Left ventricle myocardium inferior (tissue), 1 donor: ENCODE data around the gene DSG4. TPM values are rescaled to one million over a fixed set of nuclear protein-coding genes. Genes with fewer than 3 reads are reported as not detected.

Experiments used
- DNase-seq: peaks from one replicate; pipeline ENCODE4 v3.0.0-alpha.2; 2020
- H3K27ac ChIP-seq: fragments of 200-600 bp; replicated peaks from 2 replicates; pipeline ENCODE4 v1.8.0; 2021
- H3K27me3 ChIP-seq: fragments of 200-600 bp; 2 replicates; pipeline ENCODE4 v1.8.0; 2021; ENCODE audit warnings: low read depth
- H3K36me3 ChIP-seq: fragments of 200-600 bp; 2 replicates; pipeline ENCODE4 v1.8.0; 2021
- H3K4me1 ChIP-seq: fragments of 200-600 bp; 2 replicates; pipeline ENCODE4 v1.8.0; 2021
- H3K4me3 ChIP-seq: fragments of 200-600 bp; 2 replicates; pipeline ENCODE4 v1.8.0; 2021; ENCODE audit warnings: mild to moderate bottlenecking, moderate library complexity
- H3K9me3 ChIP-seq: fragments of 200-600 bp; replicated peaks from 2 replicates; pipeline ENCODE4 v1.8.0; 2021
- intact Hi-C: fragments of 100-400 bp; cut with micrococcal nuclease; formaldehyde crosslinking; loops from one replicate; pipeline ENCODE4 v1.11.0; 2022
- total RNA-seq: library from RNA; stranded (reverse); fragmentation: NEBNext Ultra II Directional; extraction: Animal tissue kit (Norgen Biotek cat#: 25700); gene quantifications from one replicate; pipeline ENCODE4 v1.2.1, GENCODE V29; 2021
- TF ChIP-seq, protein P1 (sequence below): fragments of 200-600 bp; IDR thresholded peaks from 2 replicates; pipeline ENCODE4 v1.8.0; 2021; ENCODE audit warnings: antibody characterized with exemption, mild to moderate bottlenecking, borderline replicate concordance
- donor health status: DM: no; HTN: yes; CAD: no; lungs with severe emphysema.

DSG4 gene
- total RNA-seq, 1 donor from 2014 or later: not detected

DNA sequence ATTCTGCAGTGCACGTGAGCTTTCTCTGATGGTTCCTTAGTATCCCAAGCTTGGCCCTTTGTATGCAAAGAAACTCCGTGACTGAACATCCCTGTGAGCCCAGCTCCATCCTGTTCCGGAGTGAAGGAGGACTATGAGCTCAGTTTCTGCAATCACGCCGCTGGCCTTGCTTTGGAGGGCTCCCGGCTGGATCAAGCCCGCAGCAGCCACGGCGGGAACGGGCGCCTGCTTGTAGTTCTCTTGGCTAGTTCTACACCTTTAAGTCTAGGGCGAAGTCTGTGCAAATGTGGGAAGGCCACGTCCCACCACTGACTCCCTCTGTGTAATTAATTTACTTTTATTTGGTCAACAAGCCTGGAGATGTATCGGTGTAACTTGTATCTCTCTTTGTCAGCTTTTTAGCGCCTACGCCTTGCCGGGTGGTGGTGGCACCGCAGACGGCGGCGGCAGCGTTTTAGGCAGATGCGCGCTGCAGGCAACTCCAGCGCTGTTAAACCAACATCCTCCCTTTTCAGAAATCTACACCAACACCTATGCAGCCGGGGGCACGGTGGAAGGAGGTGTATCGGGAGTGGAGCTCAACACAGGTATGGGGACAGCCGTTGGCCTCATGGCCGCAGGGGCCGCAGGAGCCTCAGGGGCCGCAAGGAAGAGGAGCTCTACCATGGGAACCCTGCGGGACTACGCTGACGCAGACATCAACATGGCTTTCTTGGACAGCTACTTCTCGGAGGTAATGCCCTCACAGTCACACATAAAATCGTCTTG, 34.3 kb downstream of the DSG4 start:
- DNase-seq: no peak
- H3K27ac ChIP-seq: no peak overlapping the region
- H3K36me3 ChIP-seq: no peaks in the 10 kb centered on the region
- intact Hi-C loops: no loop called here
- H3K4me3 ChIP-seq: no peak overlapping the region
- TF ChIP-seq, protein P1, sequence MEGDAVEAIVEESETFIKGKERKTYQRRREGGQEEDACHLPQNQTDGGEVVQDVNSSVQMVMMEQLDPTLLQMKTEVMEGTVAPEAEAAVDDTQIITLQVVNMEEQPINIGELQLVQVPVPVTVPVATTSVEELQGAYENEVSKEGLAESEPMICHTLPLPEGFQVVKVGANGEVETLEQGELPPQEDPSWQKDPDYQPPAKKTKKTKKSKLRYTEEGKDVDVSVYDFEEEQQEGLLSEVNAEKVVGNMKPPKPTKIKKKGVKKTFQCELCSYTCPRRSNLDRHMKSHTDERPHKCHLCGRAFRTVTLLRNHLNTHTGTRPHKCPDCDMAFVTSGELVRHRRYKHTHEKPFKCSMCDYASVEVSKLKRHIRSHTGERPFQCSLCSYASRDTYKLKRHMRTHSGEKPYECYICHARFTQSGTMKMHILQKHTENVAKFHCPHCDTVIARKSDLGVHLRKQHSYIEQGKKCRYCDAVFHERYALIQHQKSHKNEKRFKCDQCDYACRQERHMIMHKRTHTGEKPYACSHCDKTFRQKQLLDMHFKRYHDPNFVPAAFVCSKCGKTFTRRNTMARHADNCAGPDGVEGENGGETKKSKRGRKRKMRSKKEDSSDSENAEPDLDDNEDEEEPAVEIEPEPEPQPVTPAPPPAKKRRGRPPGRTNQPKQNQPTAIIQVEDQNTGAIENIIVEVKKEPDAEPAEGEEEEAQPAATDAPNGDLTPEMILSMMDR: no peak
- H3K27me3 ChIP-seq: no peaks in the 10 kb centered on the region
- no peaks in the 10 kb centered on the region for H3K4me1 ChIP-seq
- H3K9me3 ChIP-seq: no peaks in the 10 kb centered on the region

DNA sequence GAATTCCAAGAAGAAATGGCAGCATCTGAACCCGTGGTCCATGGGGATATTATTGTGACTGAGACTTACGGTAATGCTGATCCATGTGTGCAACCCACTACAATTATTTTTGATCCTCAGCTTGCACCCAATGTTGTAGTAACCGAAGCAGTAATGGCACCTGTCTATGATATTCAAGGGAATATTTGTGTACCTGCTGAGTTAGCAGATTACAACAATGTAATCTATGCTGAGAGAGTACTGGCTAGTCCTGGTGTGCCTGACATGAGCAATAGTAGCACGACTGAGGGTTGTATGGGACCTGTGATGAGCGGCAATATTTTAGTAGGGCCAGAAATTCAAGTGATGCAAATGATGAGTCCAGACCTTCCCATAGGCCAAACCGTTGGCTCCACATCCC, 36.6 kb downstream of the DSG4 start:
- Histone ChIP-seq H3K9me3 (no peaks in the 10 kb centered on the region), H3K27me3 (no peaks in the 10 kb centered on the region), H3K36me3 (no peaks in the 10 kb centered on the region), H3K27ac (no peak overlapping the region), H3K4me1 (no peaks in the 10 kb centered on the region), H3K4me3 (no peak overlapping the region)
- TF ChIP-seq, protein P1: no peak
- intact Hi-C loops: no loop called here
- no peak for DNase-seq

DNA sequence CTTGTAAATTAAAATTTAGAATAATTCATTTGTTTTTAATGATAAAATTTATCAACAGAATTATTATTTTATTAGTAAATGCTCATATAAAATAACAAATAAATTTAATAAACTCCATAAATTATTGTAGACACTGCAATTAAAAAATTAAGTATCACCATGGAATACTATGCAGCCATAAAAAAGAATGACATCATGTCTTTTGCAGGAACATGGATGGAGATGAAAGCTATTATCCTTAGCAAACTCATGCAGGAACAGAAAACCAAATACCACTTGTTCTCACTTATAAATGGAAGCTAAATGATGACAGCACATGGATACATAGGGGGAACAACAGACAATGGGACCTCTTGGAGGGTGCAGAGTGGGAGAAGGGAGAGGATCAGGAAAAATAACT, 41.3 kb downstream of the DSG4 start:
- DNase-seq: no peak
- Histone ChIP-seq H3K9me3 (no peaks in the 10 kb centered on the region), H3K27ac (no peak overlapping the region), H3K4me1 (no peaks in the 10 kb centered on the region), H3K36me3 (no peaks in the 10 kb centered on the region), H3K27me3 (no peaks in the 10 kb centered on the region), H3K4me3 (no peak overlapping the region)
- TF ChIP-seq, protein P1: no peak
- intact Hi-C loops: no loop called here

DNA sequence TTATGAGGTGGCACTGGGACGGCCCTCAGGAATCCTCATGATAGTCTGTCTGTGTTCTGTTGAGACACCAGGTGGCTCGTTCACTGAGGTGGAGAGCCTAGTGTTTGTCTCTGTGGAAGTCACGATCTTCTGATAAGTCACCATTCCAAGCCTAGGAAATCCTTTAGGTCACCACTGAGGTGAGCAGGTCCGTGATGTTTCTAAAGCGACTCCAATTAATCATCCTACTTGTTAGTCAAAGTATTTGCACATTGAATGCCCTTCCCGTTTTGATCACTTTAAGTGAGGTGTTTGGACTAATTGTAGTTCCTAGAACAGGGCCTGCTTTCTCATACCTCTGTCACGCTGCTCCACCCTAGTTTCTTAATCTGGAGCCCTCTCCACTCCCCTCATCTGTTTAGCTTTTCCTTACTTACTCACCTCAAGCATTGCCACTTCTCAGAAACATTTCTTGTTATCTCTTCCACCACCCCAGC, 42.9 kb downstream of the DSG4 start:
- intact Hi-C loops: no loop called here
- no peak for DNase-seq
- Histone ChIP-seq H3K36me3 (no peaks in the 10 kb centered on the region), H3K4me3 (no peak overlapping the region), H3K9me3 (no peaks in the 10 kb centered on the region), H3K27me3 (no peaks in the 10 kb centered on the region), H3K4me1 (no peaks in the 10 kb centered on the region), H3K27ac (no peak overlapping the region)
- TF ChIP-seq, protein P1: no peak

DNA sequence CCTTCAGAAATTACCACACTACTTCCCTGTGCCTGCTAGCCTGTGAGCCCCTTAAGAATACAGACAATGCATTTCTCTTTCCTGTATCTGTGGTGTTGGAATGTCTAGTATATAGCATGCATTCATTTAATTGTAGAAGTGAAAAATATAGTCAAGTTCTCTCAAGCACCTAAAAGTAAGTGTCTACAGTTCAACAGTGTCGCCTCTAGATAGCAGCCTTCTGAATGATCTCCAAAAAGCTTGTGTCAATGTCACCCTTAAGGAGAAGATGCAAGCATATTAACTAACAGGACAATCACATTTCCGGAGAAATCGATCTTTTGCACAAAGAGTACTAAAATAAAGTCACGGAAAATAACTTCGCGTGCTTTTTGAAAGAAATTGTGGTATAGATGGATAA, 43.5 kb downstream of the DSG4 start:
- intact Hi-C loops: no loop called here
- Histone ChIP-seq H3K9me3 (no peaks in the 10 kb centered on the region), H3K27me3 (no peaks in the 10 kb centered on the region), H3K4me1 (no peaks in the 10 kb centered on the region), H3K4me3 (no peak overlapping the region), H3K27ac (no peak overlapping the region), H3K36me3 (no peaks in the 10 kb centered on the region)
- TF ChIP-seq, protein P1: no peak
- no peak for DNase-seq
